NB4 (cell line): Measurements from ENCODE around the gene SET.

Experiments used
- MYC ChIP-seq: IDR thresholded peaks from 2 replicates; pipeline ENCODE4 v1.6.1; 2011; ENCODE audit warnings: low read depth, low read length
- POLR2A ChIP-seq: IDR thresholded peaks from 2 replicates; pipeline ENCODE4 v1.6.1; 2011; ENCODE audit warnings: mild to moderate bottlenecking; ENCODE audit not compliant: insufficient read length; ENCODE audit errors: extremely low read depth
- TF ChIP-seq, protein P1 (sequence below): IDR thresholded peaks from one replicate; pipeline ENCODE4 v1.5.1; 2012; ENCODE audit warnings: low read depth, low read length
- TF ChIP-seq, protein P2 (sequence below): IDR thresholded peaks from 2 replicates; pipeline ENCODE4 v1.6.1; 2011; ENCODE audit warnings: low read depth, low read length

DNA sequence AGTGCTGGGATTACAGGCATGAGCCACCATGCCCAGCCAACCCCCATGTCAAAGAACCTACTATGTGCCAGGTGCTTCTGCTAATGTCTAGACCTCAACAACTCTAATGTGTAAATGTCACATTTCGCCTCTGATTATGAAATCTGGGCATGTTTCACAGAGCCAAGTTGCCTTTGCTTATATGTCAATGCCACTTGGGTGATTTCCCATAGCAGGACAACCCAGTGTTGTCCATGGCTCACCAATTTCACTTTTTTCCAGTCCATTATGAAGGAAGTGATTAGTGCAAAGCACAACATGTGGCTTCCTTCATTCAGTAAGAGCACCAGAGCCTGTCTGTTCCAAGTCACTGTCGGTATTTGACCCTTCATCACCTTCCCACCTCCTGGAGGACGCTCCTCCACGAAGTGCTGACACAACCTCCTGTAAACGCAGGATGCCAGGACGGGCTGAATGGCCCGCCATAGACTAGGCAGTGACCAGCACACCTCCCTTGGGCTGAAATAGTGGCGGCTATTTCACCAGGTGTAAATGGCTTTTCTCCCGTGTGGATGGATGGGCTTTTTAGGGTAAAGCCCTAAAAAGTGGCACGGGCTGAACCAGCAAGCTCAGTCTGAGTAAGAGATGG is 12.3 kb downstream of the SET start:
- TF ChIP-seq, protein P1, sequence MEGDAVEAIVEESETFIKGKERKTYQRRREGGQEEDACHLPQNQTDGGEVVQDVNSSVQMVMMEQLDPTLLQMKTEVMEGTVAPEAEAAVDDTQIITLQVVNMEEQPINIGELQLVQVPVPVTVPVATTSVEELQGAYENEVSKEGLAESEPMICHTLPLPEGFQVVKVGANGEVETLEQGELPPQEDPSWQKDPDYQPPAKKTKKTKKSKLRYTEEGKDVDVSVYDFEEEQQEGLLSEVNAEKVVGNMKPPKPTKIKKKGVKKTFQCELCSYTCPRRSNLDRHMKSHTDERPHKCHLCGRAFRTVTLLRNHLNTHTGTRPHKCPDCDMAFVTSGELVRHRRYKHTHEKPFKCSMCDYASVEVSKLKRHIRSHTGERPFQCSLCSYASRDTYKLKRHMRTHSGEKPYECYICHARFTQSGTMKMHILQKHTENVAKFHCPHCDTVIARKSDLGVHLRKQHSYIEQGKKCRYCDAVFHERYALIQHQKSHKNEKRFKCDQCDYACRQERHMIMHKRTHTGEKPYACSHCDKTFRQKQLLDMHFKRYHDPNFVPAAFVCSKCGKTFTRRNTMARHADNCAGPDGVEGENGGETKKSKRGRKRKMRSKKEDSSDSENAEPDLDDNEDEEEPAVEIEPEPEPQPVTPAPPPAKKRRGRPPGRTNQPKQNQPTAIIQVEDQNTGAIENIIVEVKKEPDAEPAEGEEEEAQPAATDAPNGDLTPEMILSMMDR: peak; percentile 2
- no peak for TF ChIP-seq POLR2A
- TF ChIP-seq, protein P2, sequence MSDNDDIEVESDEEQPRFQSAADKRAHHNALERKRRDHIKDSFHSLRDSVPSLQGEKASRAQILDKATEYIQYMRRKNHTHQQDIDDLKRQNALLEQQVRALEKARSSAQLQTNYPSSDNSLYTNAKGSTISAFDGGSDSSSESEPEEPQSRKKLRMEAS: no peak
- TF ChIP-seq MYC: no peak
